Measurements from ENCODE around the gene CNGA3. TPM values are rescaled to one million over a fixed set of nuclear protein-coding genes. Genes with fewer than 3 reads are reported as not detected.

CNGA3 gene
- total and polyA plus RNA-seq, 2 of the 4 experiments (the other 2 are of a cell fraction), result under 0.01 TPM; not detected in 1

DNA sequence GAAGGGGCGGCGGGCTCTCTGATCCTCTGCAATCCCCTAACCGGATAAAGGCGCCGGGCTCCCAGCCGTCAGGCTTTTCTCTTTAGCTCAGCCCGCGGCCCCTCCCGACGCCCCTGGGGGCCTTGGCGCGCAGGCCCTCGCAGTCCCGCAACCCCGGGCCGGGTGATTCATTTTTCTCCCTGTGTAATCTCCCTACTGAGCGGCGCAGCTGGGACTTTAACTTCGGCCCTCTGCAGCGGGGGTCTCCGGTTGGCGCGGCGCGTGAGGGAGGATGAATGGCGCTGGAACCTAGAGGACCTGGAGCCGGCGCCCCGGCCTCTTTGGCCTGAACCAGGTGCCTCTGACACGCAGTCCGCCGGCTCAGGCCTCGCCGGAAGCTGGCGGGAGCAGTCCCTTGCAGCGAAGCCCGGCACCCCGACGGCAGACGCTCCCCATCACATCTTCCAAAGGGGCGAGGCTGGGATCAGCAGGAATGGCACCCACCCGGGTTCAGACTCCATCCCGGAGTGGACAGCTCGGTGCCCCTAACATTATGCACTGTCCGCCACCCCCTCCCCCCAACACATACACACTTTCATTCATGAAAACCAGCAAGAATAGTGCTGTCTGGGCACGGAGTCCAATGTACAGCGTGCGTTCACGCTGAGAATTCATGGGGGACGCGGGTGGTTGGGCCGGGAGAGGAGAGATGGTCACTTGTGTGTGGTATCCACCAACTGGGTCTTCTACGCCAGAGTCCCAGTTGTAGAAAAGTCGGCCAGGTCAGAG is 1.2 kb downstream of the CNGA3 start:
- no peak overlapping the region for H4K5ac ChIP-seq (ENCODE audit: low read depth, low read length)
- no peak overlapping the region for H3K18ac ChIP-seq (ENCODE audit: low read depth, low read length)
- H3K9ac ChIP-seq (ENCODE audit: low read depth, low read length), result no peak overlapping the region
- no peaks in the 10 kb centered on the region for H3K36me3 ChIP-seq (ENCODE audit: control insufficient read depth, insufficient read depth, low read length)
- no peak overlapping the region for H3K27ac ChIP-seq (ENCODE audit: insufficient read depth, low read length)
- H2BK20ac ChIP-seq (ENCODE audit: low read depth, low read length), result no peak overlapping the region
- H2AFZ ChIP-seq (replicated peaks; ENCODE audit: low read length, poor library complexity), result peak overlapping the region; percentile 27
- peaks cover 5% of the 10 kb centered on the region; the same call in 1 of the 2 replicates for H3K9me3 ChIP-seq (ENCODE audit: control insufficient read depth, insufficient read depth, low read length)
- DNase-seq (no peak), ATAC-seq (ENCODE audit: low read depth) (no peak)
- H2BK5ac ChIP-seq (ENCODE audit: low read depth, low read length, poor library complexity, severe bottlenecking), result no peak overlapping the region
- no peaks in the 10 kb centered on the region for H3K79me1 ChIP-seq (ENCODE audit: low read depth in 1 of 2, low read length in 2 of 2)
- H2BK120ac ChIP-seq (ENCODE audit: low read depth, low read length), result no peak overlapping the region
- H3K14ac ChIP-seq (replicated peaks; ENCODE audit: low read depth, low read length), result no peak overlapping the region
- no peaks in the 10 kb centered on the region for H4K20me1 ChIP-seq (ENCODE audit: insufficient read depth, low read length)
- no peak overlapping the region for H3K56ac ChIP-seq (ENCODE audit: extremely low read depth, insufficient read depth, low read length)
- no peak overlapping the region for H2AK9ac ChIP-seq (replicated peaks; ENCODE audit: low read depth, low read length, poor library complexity)
- no peak overlapping the region for H3K4ac ChIP-seq (ENCODE audit: low read depth, low read length)
- peaks cover 73% of the 10 kb centered on the region for H3K27me3 ChIP-seq (ENCODE audit: control insufficient read depth, insufficient read depth, low read length)
- no peak overlapping the region for H2AK5ac ChIP-seq (ENCODE audit: low read depth, low read length)
- no peak overlapping the region for H3K4me2 ChIP-seq (ENCODE audit: low read depth, low read length)
- dilution Hi-C loops (cut with HindIII; ENCODE audit: low sequenced_read_pairs, unreplicated experiment), result no loop called here
- no peak overlapping the region for H4K8ac ChIP-seq (ENCODE audit: low read depth in 2 of 2, low read length in 2 of 2)
- BruUV-seq (replicated peaks), result no TSS peak
- no peaks in the 10 kb centered on the region for H3K4me1 ChIP-seq (ENCODE audit: control insufficient read depth, insufficient read depth, low read length)
- CTCF ChIA-PET, result no interaction called here
- intact Hi-C loops (cut with micrococcal nuclease), result no loop called here
- POLR2A ChIA-PET (ENCODE audit: unreplicated experiment), result no interaction called here
- no peak overlapping the region for H4K91ac ChIP-seq (ENCODE audit: insufficient read depth, low read depth, low read length)
- H3K4me3 ChIP-seq (ENCODE audit: insufficient read depth, low read depth, low read length), result no peak overlapping the region
- TF ChIP-seq CEBPB (IDR thresholded peaks at IDR 0.05; ENCODE audit: low read depth, low read length) (no peak), RAD21 (IDR thresholded peaks at IDR 0.05; ENCODE audit: low read length) (no peak), BHLHE40 (IDR thresholded peaks at IDR 0.05; ENCODE audit: low read depth, low read length) (no peak), NFE2L2 (IDR thresholded peaks at IDR 0.05; ENCODE audit: low read depth, low read length) (no peak), POLR2A (IDR thresholded peaks at IDR 0.05; ENCODE audit: low read depth, low read length) (no peak), RCOR1 (IDR thresholded peaks at IDR 0.05; ENCODE audit: insufficient replicate concordance, low read length) (no peak), SMC3 (IDR thresholded peaks at IDR 0.05; ENCODE audit: low read depth, low read length) (no peak), CHD1 (IDR thresholded peaks at IDR 0.05; ENCODE audit: low read depth, low read length) (no peak)
- TF ChIP-seq, protein P1, sequence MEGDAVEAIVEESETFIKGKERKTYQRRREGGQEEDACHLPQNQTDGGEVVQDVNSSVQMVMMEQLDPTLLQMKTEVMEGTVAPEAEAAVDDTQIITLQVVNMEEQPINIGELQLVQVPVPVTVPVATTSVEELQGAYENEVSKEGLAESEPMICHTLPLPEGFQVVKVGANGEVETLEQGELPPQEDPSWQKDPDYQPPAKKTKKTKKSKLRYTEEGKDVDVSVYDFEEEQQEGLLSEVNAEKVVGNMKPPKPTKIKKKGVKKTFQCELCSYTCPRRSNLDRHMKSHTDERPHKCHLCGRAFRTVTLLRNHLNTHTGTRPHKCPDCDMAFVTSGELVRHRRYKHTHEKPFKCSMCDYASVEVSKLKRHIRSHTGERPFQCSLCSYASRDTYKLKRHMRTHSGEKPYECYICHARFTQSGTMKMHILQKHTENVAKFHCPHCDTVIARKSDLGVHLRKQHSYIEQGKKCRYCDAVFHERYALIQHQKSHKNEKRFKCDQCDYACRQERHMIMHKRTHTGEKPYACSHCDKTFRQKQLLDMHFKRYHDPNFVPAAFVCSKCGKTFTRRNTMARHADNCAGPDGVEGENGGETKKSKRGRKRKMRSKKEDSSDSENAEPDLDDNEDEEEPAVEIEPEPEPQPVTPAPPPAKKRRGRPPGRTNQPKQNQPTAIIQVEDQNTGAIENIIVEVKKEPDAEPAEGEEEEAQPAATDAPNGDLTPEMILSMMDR (conservative IDR thresholded peaks at IDR 0.05; ENCODE audit: low read depth, low read length), result no peak
- in situ Hi-C loops (cut with MboI; ENCODE audit: low sequenced_read_pairs), result no loop called here
- 7% methylated on average over 8 of the region's 54 CpGs; no CpG with 5 or more reads in 1 of the 2 experiments for WGBS, 2 experiments (ENCODE audit: extremely low coverage in 2 of 2, insufficient read length in 1 of 2)
- H2BK15ac ChIP-seq (ENCODE audit: low read depth, low read length), result no peak overlapping the region
- no peaks in the 10 kb centered on the region for H3K9me1 ChIP-seq (ENCODE audit: insufficient read depth, low read length)
- H3K23ac ChIP-seq (ENCODE audit: low read depth, low read length), result no peak overlapping the region

Data from IMR-90 (cell line).